Measurements from ENCODE around the gene ADRA2C. TPM values are rescaled to one million over a fixed set of nuclear protein-coding genes. Genes with fewer than 3 reads are reported as not detected.

The ADRA2C gene
- total RNA-seq, 1 experiment from 2014 or later = 2.4 TPM

DNA sequence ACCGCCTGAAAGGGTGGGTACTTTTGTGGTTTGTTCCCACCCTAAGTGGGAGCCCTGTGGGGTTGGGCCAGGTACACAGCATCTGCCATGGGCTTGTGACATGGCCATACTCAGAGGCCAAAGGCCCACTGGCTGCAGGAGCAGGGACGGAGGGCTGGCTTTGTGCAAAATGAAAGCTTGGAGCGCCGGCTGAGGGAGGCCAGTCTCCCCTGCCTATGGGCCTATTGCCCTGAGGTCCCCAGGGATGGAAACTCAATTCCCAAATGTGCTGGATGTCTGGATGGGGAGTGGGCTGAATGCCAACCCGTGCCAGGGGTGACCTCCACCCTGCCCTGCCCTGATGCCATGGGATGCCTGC is 10.8 kb downstream of the ADRA2C start:
- Mint-ChIP-seq H3K27me3 (ENCODE audit: unreplicated experiment) (no peaks in the 10 kb centered on the region), H3K36me3 (ENCODE audit: insufficient read depth, unreplicated experiment) (no peaks in the 10 kb centered on the region), H3K4me3 (ENCODE audit: low read depth, unreplicated experiment) (no peak overlapping the region), H3K9me3 (ENCODE audit: low read depth, unreplicated experiment) (no peaks in the 10 kb centered on the region), H3K4me1 (ENCODE audit: low read depth, unreplicated experiment) (no peaks in the 10 kb centered on the region), H3K27ac (ENCODE audit: unreplicated experiment) (no peak overlapping the region)
- no TSS peak for BruUV-seq (replicated peaks)
- CTCF ChIA-PET = no interaction called here
- DNase-seq = no peak
- TF ChIP-seq, protein P1, sequence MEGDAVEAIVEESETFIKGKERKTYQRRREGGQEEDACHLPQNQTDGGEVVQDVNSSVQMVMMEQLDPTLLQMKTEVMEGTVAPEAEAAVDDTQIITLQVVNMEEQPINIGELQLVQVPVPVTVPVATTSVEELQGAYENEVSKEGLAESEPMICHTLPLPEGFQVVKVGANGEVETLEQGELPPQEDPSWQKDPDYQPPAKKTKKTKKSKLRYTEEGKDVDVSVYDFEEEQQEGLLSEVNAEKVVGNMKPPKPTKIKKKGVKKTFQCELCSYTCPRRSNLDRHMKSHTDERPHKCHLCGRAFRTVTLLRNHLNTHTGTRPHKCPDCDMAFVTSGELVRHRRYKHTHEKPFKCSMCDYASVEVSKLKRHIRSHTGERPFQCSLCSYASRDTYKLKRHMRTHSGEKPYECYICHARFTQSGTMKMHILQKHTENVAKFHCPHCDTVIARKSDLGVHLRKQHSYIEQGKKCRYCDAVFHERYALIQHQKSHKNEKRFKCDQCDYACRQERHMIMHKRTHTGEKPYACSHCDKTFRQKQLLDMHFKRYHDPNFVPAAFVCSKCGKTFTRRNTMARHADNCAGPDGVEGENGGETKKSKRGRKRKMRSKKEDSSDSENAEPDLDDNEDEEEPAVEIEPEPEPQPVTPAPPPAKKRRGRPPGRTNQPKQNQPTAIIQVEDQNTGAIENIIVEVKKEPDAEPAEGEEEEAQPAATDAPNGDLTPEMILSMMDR (IDR thresholded peaks at IDR 0.05; ENCODE audit: unreplicated experiment) = no peak
- intact Hi-C loops (cut with micrococcal nuclease; ENCODE audit: unreplicated experiment) = no loop called here

DNA sequence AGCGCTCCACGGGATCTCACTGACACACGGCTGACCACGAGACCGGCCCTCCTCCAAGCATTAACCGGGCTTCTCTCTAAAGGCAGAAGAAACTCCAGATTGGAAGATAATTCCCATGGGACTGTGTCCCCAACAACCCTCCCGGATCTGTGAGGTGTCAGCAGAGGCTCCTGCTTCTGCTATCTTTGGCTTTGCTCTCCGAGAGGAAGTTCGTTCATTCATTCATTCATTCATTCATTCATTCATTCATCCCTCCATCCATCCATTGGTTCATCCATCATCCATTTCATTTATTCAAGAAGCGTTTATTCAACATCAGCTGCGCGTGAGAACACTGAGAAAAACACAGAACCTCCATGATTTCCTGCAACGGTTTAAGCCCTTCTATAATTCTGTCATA is 11.5 kb downstream of the ADRA2C start:
- no peak for DNase-seq
- no peaks in the 10 kb centered on the region for H3K4me1 Mint-ChIP-seq (ENCODE audit: low read depth, unreplicated experiment)
- intact Hi-C loops (cut with micrococcal nuclease; ENCODE audit: unreplicated experiment) = no loop called here
- no peak overlapping the region for H3K4me3 Mint-ChIP-seq (ENCODE audit: low read depth, unreplicated experiment)
- H3K27me3 Mint-ChIP-seq (ENCODE audit: unreplicated experiment) = no peaks in the 10 kb centered on the region
- no TSS peak for BruUV-seq (replicated peaks)
- no peaks in the 10 kb centered on the region for H3K36me3 Mint-ChIP-seq (ENCODE audit: insufficient read depth, unreplicated experiment)
- CTCF ChIA-PET = no interaction called here
- no peak overlapping the region for H3K27ac Mint-ChIP-seq (ENCODE audit: unreplicated experiment)
- H3K9me3 Mint-ChIP-seq (ENCODE audit: low read depth, unreplicated experiment) = no peaks in the 10 kb centered on the region
- TF ChIP-seq, protein P1 (IDR thresholded peaks at IDR 0.05; ENCODE audit: unreplicated experiment) = no peak

DNA sequence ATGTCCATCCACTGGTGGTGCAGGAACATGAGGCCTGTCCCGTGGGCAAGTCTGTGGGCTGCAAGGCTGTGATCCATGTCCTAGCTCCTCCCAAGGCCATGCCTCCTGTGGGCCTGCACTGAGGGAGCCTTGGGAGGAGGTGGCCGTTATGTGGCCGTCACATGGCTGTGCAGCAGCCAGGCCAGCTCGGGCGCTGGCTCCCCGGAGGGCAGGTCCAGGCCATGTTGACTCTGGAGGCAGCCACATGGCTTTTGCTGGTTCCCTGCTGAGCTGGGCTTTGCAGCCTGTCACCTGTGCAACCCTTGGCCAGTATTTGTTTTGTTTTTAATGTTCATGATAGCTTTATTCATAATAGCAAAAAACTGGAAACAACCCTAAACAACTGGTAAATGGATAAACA is 13.3 kb downstream of the ADRA2C start:
- Mint-ChIP-seq H3K9me3 (ENCODE audit: low read depth, unreplicated experiment) (no peaks in the 10 kb centered on the region), H3K27me3 (ENCODE audit: unreplicated experiment) (no peaks in the 10 kb centered on the region), H3K27ac (ENCODE audit: unreplicated experiment) (no peak overlapping the region), H3K4me1 (ENCODE audit: low read depth, unreplicated experiment) (peaks cover 9% of the 10 kb centered on the region), H3K36me3 (ENCODE audit: insufficient read depth, unreplicated experiment) (no peaks in the 10 kb centered on the region), H3K4me3 (ENCODE audit: low read depth, unreplicated experiment) (no peak overlapping the region)
- TF ChIP-seq, protein P1 (IDR thresholded peaks at IDR 0.05; ENCODE audit: unreplicated experiment) = no peak
- intact Hi-C loops (cut with micrococcal nuclease; ENCODE audit: unreplicated experiment) = no loop called here
- BruUV-seq (replicated peaks) = no TSS peak
- DNase-seq = no peak
- CTCF ChIA-PET = no interaction called here

DNA sequence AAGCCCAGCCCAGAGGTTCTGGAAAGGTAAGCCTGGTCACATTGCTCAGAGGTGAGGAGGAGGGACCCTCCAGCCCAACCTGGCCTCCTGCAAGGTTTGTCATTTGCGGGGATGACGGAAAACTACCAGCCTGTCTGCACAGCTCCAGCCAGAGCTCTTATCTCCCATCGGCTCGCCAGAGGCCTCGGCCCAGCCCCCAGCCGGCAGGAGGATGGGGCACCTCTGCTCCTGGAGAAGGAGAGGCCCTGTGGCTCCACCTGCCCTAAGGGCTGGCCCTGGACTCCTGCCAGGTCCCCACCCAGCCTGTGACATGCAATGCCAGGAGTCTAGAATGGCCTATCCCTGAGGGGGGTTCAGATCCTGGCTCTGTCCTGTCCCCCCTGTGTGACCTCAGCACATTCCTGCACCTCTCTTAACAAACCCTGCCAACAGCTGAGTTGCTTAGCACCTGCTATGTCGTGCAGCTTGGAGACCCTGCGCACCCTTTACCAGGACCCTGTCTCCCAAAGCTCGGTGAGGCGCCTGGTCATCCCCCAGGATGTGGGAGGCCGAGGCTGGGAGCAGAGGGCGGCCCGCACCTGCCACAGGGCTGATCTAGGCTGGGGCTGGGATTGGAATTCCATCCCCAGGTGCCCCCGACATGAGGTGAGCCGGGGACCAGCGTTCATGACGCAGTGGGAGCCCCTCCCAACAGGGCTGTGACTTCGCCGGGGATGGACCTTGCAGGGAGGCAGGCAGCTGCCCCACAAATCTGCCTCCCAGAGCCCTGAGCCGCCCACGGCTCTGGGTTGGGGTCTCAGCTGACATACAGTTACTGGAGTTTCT is 14.4 kb downstream of the ADRA2C start:
- Mint-ChIP-seq H3K27me3 (ENCODE audit: unreplicated experiment) (no peaks in the 10 kb centered on the region), H3K4me1 (ENCODE audit: low read depth, unreplicated experiment) (peaks cover 11% of the 10 kb centered on the region), H3K4me3 (ENCODE audit: low read depth, unreplicated experiment) (no peak overlapping the region), H3K9me3 (ENCODE audit: low read depth, unreplicated experiment) (no peaks in the 10 kb centered on the region), H3K27ac (ENCODE audit: unreplicated experiment) (no peak overlapping the region), H3K36me3 (ENCODE audit: insufficient read depth, unreplicated experiment) (no peaks in the 10 kb centered on the region)
- CTCF ChIA-PET = interaction anchor here (0.6 kb wide), 1 partner anchor 33 kb away, joined by 3 read pairs; no protein-coding TSS in a partner anchor
- BruUV-seq (replicated peaks) = no TSS peak
- intact Hi-C loops (cut with micrococcal nuclease; ENCODE audit: unreplicated experiment) = loop anchor here (10.0 kb wide), 1 partner anchor 94 kb away; no protein-coding TSS in a partner anchor
- peak; percentile 84 for DNase-seq
- TF ChIP-seq, protein P1 (IDR thresholded peaks at IDR 0.05; ENCODE audit: unreplicated experiment) = no peak

Measured in Calu3 (cell line).